Measurements from ENCODE around the gene DDN. TPM values are rescaled to one million over a fixed set of nuclear protein-coding genes. Genes with fewer than 3 reads are reported as not detected.
A peak's percentile ranks its signal among the peaks of the same experiment; 100 is the strongest.

Gene DDN
- total RNA-seq, 1 donor from 2014 or later = not detected

DNA sequence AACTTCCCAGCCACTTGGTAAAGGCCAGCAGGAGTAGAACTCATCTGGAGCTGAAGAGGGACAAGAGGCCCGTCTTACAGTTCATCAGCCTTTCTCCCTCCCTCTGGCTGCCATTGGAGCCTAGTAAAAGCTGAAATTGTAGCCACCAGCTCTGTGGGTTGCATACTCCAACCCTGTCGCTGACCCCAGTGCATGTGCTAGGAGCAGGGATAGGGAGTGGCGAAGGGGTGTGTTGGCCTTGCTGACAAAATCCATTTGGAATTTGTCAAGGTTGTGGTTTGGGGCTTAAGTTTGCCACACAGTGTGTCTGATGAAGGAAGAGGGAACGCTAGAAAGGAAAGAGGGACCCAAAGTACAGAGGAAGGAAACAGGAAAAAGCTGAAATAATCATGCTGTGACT, 37.8 kb downstream of the DDN start:
- peaks cover 0 to 7% of the 10 kb centered on the region in 2 donors for H3K4me1 ChIP-seq
- no peaks in the 10 kb centered on the region for H3K9me3 ChIP-seq
- no peaks in the 10 kb centered on the region for H3K27me3 ChIP-seq
- TF ChIP-seq, protein P1, sequence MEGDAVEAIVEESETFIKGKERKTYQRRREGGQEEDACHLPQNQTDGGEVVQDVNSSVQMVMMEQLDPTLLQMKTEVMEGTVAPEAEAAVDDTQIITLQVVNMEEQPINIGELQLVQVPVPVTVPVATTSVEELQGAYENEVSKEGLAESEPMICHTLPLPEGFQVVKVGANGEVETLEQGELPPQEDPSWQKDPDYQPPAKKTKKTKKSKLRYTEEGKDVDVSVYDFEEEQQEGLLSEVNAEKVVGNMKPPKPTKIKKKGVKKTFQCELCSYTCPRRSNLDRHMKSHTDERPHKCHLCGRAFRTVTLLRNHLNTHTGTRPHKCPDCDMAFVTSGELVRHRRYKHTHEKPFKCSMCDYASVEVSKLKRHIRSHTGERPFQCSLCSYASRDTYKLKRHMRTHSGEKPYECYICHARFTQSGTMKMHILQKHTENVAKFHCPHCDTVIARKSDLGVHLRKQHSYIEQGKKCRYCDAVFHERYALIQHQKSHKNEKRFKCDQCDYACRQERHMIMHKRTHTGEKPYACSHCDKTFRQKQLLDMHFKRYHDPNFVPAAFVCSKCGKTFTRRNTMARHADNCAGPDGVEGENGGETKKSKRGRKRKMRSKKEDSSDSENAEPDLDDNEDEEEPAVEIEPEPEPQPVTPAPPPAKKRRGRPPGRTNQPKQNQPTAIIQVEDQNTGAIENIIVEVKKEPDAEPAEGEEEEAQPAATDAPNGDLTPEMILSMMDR (IDR thresholded peaks at IDR 0.05) = no peak
- intact Hi-C loops (cut with DNase I) = no loop called here
- DNase-seq (ENCODE audit: low spot score in 2 of 2) = no peak
- H3K36me3 ChIP-seq = no peaks in the 10 kb centered on the region
- H3K4me3 ChIP-seq = no peak overlapping the region
- no peak overlapping the region for H3K27ac ChIP-seq

DNA sequence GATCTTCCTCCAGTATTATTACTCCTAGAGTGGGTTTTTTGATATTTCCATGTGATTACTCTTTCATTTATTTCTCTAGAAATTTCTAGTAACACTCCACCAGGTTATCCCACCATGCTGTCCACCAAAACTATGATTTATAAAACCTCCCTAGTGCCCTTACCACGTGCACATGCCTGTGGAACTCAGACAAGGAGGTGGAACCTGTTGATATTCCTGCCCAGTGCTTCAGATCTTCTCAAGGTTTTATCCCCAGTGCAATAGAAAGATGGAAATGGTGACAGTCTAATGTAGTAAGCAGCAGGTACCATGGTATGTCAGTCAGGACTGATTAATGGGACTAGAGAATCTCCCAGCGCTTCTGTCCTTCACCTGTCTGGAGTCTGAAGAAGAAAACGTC, 38.3 kb downstream of the DDN start:
- Histone ChIP-seq H3K9me3 (no peaks in the 10 kb centered on the region), H3K27ac (no peak overlapping the region), H3K36me3 (no peaks in the 10 kb centered on the region), H3K27me3 (no peaks in the 10 kb centered on the region), H3K4me3 (no peak overlapping the region), H3K4me1 (peaks cover 0 to 11% of the 10 kb centered on the region in 2 donors)
- intact Hi-C loops (cut with DNase I) = no loop called here
- TF ChIP-seq, protein P1 (IDR thresholded peaks at IDR 0.05) = no peak
- DNase-seq (ENCODE audit: low spot score in 2 of 2) = no peak

DNA sequence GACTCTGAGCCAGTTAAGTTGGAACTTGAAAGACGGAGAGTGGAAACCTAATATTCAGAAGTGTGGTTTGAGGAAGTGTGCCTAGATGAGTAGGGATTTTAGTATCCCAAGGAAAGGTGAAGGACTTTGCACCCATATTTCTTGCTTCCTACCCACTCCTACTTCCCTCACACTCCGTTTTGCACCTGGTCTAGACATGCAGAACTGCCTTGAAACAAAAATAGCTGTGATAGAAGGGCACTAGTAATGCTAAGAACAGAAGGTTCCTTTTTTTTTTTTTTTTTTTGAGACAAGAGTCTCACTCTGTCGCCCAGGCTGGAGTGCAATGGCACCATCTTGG, 41.2 kb downstream of the DDN start:
- TF ChIP-seq, protein P1 (IDR thresholded peaks at IDR 0.05) = no peak
- no peaks in the 10 kb centered on the region for H3K9me3 ChIP-seq
- no peaks in the 10 kb centered on the region for H3K36me3 ChIP-seq
- peak overlapping the region; percentile 72 to 95 for H3K4me3 ChIP-seq
- intact Hi-C loops (cut with DNase I) = loop anchor here (5.0 kb wide), 1 partner anchor 241 kb away; the partner anchor contains the start of gene CCNT1
- H3K27me3 ChIP-seq = no peaks in the 10 kb centered on the region
- DNase-seq (ENCODE audit: low spot score in 2 of 2) = no peak
- H3K27ac ChIP-seq = peak overlapping the region in 1 of 2 donors; percentile 45
- H3K4me1 ChIP-seq = peaks cover 0 to 18% of the 10 kb centered on the region in 2 donors

DNA sequence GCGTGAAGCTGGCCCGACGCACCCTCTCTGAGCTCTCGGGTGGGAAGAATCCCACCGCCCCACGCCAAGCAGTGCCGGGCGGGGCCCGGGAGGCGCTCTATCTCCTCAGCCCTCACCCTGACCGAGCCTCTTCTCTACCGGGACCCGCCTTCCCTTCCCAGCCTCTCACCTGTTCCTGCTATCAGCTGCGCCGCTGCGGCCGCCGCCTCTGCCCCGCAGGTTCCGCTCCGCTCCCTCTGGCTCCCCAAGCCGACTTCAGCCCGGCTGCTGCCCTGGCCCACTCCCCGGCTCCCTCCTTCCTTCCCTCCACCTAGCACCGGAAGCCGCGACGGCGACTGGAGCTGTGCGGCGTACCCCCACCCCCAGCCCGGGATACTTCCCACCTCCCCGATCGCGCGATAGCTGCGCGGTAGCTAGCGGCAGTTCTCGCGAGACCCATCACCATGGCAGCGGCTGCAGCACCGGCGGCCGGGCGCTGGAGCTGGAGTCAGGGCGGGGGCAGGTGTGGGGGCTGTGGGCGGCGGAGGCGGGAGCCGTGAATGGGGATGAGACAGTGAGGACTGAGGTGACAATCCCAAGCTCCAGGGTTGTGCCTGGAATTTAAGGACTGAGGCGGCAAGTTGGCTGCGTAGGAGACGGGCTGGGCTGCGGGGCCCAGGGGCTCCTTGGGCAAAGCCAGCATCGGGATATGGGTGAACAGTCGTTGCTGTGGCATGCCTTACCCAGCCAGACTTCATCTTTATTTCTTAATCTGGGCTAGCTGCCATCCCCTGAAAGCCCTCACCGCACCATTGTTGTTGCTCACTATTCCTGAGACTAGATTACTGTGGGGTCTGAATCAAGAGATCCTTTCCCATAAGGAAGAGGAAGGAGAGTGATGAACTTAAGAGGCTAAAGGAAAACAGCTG, 41.8 kb downstream of the DDN start, which contains the start of gene ARF3:
Gene ARF3 (minus strand): TSS at position 347 of the 908 bp plus-strand sequence. CDS start 16,392 bp downstream, outside the sequence.
- H3K27ac ChIP-seq = peak within 1 kb of the TSS; percentile 81 to 84
- H3K4me1 ChIP-seq = peaks cover 0 to 18% of the 10 kb centered on the region in 2 donors
- H3K36me3 ChIP-seq = no peaks in the 10 kb centered on the region
- TF ChIP-seq, protein P1 (IDR thresholded peaks at IDR 0.05) = no peak
- peak within 1 kb of the TSS; percentile 72 to 95 for H3K4me3 ChIP-seq
- no peaks in the 10 kb centered on the region for H3K27me3 ChIP-seq
- no peaks in the 10 kb centered on the region for H3K9me3 ChIP-seq
- peak; percentile 75 to 96 for DNase-seq (ENCODE audit: low spot score in 2 of 2)
- intact Hi-C loops (cut with DNase I) = loop anchor here (2.0 to 5.0 kb wide), 3 partner anchors 105 to 240 kb away; partner anchors contain the start of genes CCNT1 and DDX23

DNA sequence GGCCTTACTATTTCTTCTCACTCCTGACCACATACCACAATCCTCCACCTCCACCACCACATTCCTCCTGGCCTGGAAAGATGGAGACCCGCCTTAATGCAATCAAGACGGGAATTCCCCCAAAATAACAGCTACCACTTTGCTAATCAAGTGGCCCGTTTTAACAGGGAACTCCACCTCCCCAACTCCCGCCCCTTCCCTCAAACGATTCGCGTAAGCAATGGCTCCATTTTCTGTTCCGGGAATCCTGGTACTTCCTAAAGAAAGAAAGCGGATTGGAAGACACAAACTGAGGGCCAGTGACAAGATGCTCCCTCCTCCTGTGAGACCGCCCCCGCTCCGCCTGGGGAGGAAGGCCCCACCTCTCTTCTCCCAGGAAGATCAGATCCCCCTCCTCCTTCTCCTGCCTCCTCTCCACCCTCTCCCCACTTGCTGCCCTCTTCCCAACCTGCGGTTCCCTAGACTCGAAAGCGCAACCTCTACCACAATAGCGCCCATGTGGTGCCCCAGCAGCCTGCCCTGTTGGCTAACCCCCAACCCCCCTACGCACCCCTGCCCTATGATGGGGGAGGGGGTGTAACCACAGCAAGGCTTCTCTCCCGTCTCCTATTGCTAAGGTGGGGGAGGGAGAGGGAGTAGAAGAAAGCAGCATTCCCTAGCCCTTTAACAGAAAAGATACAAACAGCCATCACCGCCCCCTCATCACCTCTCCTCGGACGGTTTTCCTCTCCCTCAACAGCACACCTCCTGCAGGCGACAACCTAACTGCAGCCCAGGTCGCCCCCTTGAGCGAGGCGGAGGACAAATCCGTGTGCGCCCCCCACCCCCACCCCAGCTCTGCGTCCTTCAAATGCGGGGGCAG, 42.7 kb downstream of the DDN start:
- Histone ChIP-seq H3K36me3 (no peaks in the 10 kb centered on the region), H3K4me1 (peaks cover 0 to 18% of the 10 kb centered on the region in 2 donors), H3K9me3 (no peaks in the 10 kb centered on the region), H3K27me3 (no peaks in the 10 kb centered on the region), H3K4me3 (peak overlapping the region; percentile 72 to 95), H3K27ac (peak overlapping the region; percentile 81 to 84)
- peak; percentile 62 to 92 for DNase-seq (ENCODE audit: low spot score in 2 of 2)
- TF ChIP-seq, protein P1 (IDR thresholded peaks at IDR 0.05) = no peak
- intact Hi-C loops (cut with DNase I) = loop anchor here (2.0 to 5.0 kb wide), 3 partner anchors 104 to 239 kb away; partner anchors contain the start of genes CCNT1 and DDX23

All from ascending aorta (tissue), 2 donors.